GM23338 (cell line): Measurements from ENCODE around the gene ITGA3. TPM values are rescaled to one million over a fixed set of nuclear protein-coding genes. Genes with fewer than 3 reads are reported as not detected.
"Not testable (repeated sequence)": the region's sequence is repeated elsewhere in the genome, so short reads cannot be mapped to it uniquely, and the experiment has no call there.

Experiments
- ATAC-seq: fragments of 200-7000 bp; cut with Tn5 transposase; 3 replicates; pipeline ENCODE4 v1.9.1; 2020
- DNase-seq: peaks from one replicate; pipeline ENCODE4 v3.0.0-alpha.2; 2015; ENCODE audit warnings: low spot score
- H2AFZ ChIP-seq: fragments of 200-600 bp; sonication (generic); 2 replicates; pipeline ENCODE4 v1.8.0; 2016; ENCODE audit warnings: antibody characterized with exemption, mild to moderate bottlenecking, moderate library complexity
- H3F3A ChIP-seq: fragments of 200-600 bp; sonication (generic); replicated peaks from 2 replicates; pipeline ENCODE4 v1.8.0; 2017; ENCODE audit warnings: antibody characterized with exemption, mixed run types, low read depth
- H3K27ac ChIP-seq: fragments of 200-600 bp; sonication (generic); 2 replicates; pipeline ENCODE4 v1.6.1; 2016; ENCODE audit warnings: low read depth
- H3K27me3 ChIP-seq: fragments of 200-600 bp; sonication (generic); 2 replicates; pipeline ENCODE4 v1.8.0; 2016; ENCODE audit warnings: mild to moderate bottlenecking, mixed run types, moderate library complexity; ENCODE audit not compliant: insufficient read depth
- H3K36me3 ChIP-seq: fragments of 200-600 bp; sonication (generic); 2 replicates; pipeline ENCODE4 v1.8.0; 2016; ENCODE audit warnings: mild to moderate bottlenecking; ENCODE audit not compliant: insufficient read depth
- H3K4me1 ChIP-seq: fragments of 200-600 bp; sonication (generic); 2 replicates; pipeline ENCODE4 v1.8.0; 2016; ENCODE audit warnings: mild to moderate bottlenecking, moderate library complexity; ENCODE audit not compliant: insufficient read depth
- H3K4me2 ChIP-seq: fragments of 200-600 bp; sonication (generic); 2 replicates; pipeline ENCODE4 v1.7.1; 2017; ENCODE audit warnings: mixed run types
- H3K4me3 ChIP-seq: fragments of 200-600 bp; sonication (generic); 2 replicates; pipeline ENCODE4 v1.6.1; 2016; ENCODE audit warnings: mixed run types
- H3K79me2 ChIP-seq: fragments of 200-600 bp; sonication (generic); replicated peaks from 2 replicates; pipeline ENCODE4 v1.8.0; 2017; ENCODE audit warnings: mild to moderate bottlenecking; ENCODE audit not compliant: insufficient read depth
- H3K9me2 ChIP-seq: fragments of 200-600 bp; sonication (generic); 2 replicates; pipeline ENCODE4 v1.8.0; 2017; ENCODE audit not compliant: insufficient read depth
- H4K20me1 ChIP-seq: fragments of 200-600 bp; sonication (generic); replicated peaks from 2 replicates; pipeline ENCODE4 v1.8.0; 2017; ENCODE audit warnings: mild to moderate bottlenecking; ENCODE audit not compliant: insufficient read depth
- H3K27ac Mint-ChIP-seq: 2 replicates; pipeline ENCODE4 v1.8.0; 2020; ENCODE audit warnings: inconsistent platforms, mild to moderate bottlenecking, moderate library complexity, mixed read lengths
- H3K27me3 Mint-ChIP-seq: 3 replicates; pipeline ENCODE4 v1.8.0; 2022; ENCODE audit warnings: low read depth, mild to moderate bottlenecking, moderate library complexity, mixed read lengths, inconsistent platforms; ENCODE audit not compliant: insufficient read depth, poor library complexity
- H3K36me3 Mint-ChIP-seq: 3 replicates; pipeline ENCODE4 v1.8.0; 2021; ENCODE audit warnings: low read depth, mild to moderate bottlenecking, inconsistent platforms, moderate library complexity, mixed read lengths
- H3K4me1 Mint-ChIP-seq: 3 replicates; pipeline ENCODE4 v1.8.0; 2020; ENCODE audit warnings: mild to moderate bottlenecking, inconsistent platforms, mixed read lengths
- H3K4me3 Mint-ChIP-seq: 3 replicates; pipeline ENCODE4 v1.8.0; 2021; ENCODE audit warnings: moderate library complexity, mild to moderate bottlenecking, inconsistent platforms, mixed read lengths
- H3K9me3 Mint-ChIP-seq: 3 replicates; pipeline ENCODE4 v1.8.0; 2020; ENCODE audit warnings: moderate library complexity, mild to moderate bottlenecking, inconsistent platforms, mixed read lengths
- CREB1 ChIP-seq: fragments of 250-450 bp; sonication (Bioruptor Pico); IDR thresholded peaks from 2 replicates; pipeline ENCODE4 v1.5.0; 2020; ENCODE audit warnings: low read depth, mild to moderate bottlenecking, moderate library complexity
- CTCF ChIP-seq, 2 experiments: fragments of 200-600 bp in 1 of 2; sonication (generic) in 1 of 2; conservative IDR thresholded peaks; 2 replicates each; pipeline versions ENCODE4 v1.5.1 to v1.6.1; 2016 to 2017; ENCODE audit warnings: antibody characterized with exemption in 2 of 2, low read depth in 2 of 2, mild to moderate bottlenecking in 2 of 2, moderate library complexity in 1 of 2
- ETS1 ChIP-seq: IDR thresholded peaks from 2 replicates; pipeline ENCODE4 v1.6.1; 2016; ENCODE audit warnings: antibody characterized with exemption
- EZH2 ChIP-seq: fragments of 200-600 bp; sonication (generic); IDR thresholded peaks from one replicate; pipeline ENCODE4 v1.8.0; 2017; ENCODE audit warnings: antibody characterized with exemption, mild to moderate bottlenecking, low read depth; ENCODE audit not compliant: unreplicated experiment
- EZH2phosphoT487 ChIP-seq: fragments of 200-600 bp; sonication (generic); IDR thresholded peaks from one replicate; pipeline ENCODE4 v1.8.1; 2018; ENCODE audit warnings: antibody characterized with exemption; ENCODE audit not compliant: unreplicated experiment
- NANOG ChIP-seq: IDR thresholded peaks from 2 replicates; pipeline ENCODE4 v1.6.1; 2016; ENCODE audit warnings: antibody characterized with exemption, borderline replicate concordance
- STAT1 ChIP-seq: IDR thresholded peaks from one replicate; pipeline ENCODE4 v1.6.1; 2016; ENCODE audit warnings: antibody characterized with exemption; ENCODE audit not compliant: unreplicated experiment
- ZNF331 ChIP-seq: fragments of 250-450 bp; sonication (Bioruptor Pico); IDR thresholded peaks from 2 replicates; pipeline ENCODE4 v1.5.0; 2020; ENCODE audit warnings: low read depth, mild to moderate bottlenecking, moderate library complexity
- polyA plus RNA-seq: library from polyadenylated mRNA; unstranded; fragments of >200 nt; fragmentation: Nextera tagmentation; extraction: Ambion mirVana; gene quantifications from 2 replicates; pipeline ENCODE4 v1.2.1, GENCODE V29; 2016
- total RNA-seq: library from RNA; depleted of rRNA; stranded (reverse); fragments of >200 nt; shearing (Covaris generic); gene quantifications from 2 replicates; pipeline ENCODE4 v1.2.3, GENCODE V29; 2014

Gene ITGA3
- total and polyA plus RNA-seq, 2 experiments from 2014 or later: 9.6 to 28.3 TPM

GRCh38 chr17:50060951-50061712 is 5.2 kb downstream of the ITGA3 start:
- ATAC-seq: no peak

GRCh38 chr17:50061713-50062045 is 5.8 kb downstream of the ITGA3 start:
- H3K27ac ChIP-seq, DNase-seq, H3K27ac Mint-ChIP-seq, H2AFZ ChIP-seq, H3K79me2 ChIP-seq, H3K4me3 Mint-ChIP-seq, H3K9me2 ChIP-seq, H3K9me3 Mint-ChIP-seq, H3K36me3 Mint-ChIP-seq, H3F3A ChIP-seq, H3K4me1 ChIP-seq, H3K36me3 ChIP-seq, ATAC-seq, H3K4me2 ChIP-seq, H3K4me3 ChIP-seq, H4K20me1 ChIP-seq: not testable (repeated sequence)
- Mint-ChIP-seq H3K27me3 (peaks cover 37% of the 10 kb centered on the region), H3K4me1 (peaks cover 28% of the 10 kb centered on the region)
- peaks cover 19% of the 10 kb centered on the region for H3K27me3 ChIP-seq

More at GRCh38 chr17:50060951-50061712, 5.2 kb downstream of the ITGA3 start:
- H3K27me3 Mint-ChIP-seq: peaks cover 41% of the 10 kb centered on the region
- H3K9me2 ChIP-seq: no peaks in the 10 kb centered on the region
- no peak overlapping the region for H3K4me3 ChIP-seq
- H3K79me2 ChIP-seq: no peaks in the 10 kb centered on the region
- peaks cover 19% of the 10 kb centered on the region for H3K27me3 ChIP-seq
- H3K36me3 ChIP-seq: no peaks in the 10 kb centered on the region
- no peak overlapping the region for H2AFZ ChIP-seq
- H3F3A ChIP-seq: no peaks in the 10 kb centered on the region; the same call in 1 of the 2 replicates
- no peaks in the 10 kb centered on the region for H4K20me1 ChIP-seq
- TF ChIP-seq CREB1 (CRISPR knock-in tag) (no peak), ZNF331 (no peak), NANOG (no peak), EZH2 (no peak), EZH2phosphoT487 (no peak), STAT1 (no peak), ETS1 (no peak), CTCF (conservative IDR thresholded peaks at IDR 0.05; ENCODE audit: low read depth in 2 of 2) (no peak)
- H3K4me2 ChIP-seq: no peak overlapping the region
- H3K27ac ChIP-seq: no peak overlapping the region
- peaks cover 4% of the 10 kb centered on the region; the same call in 1 of the 3 replicates for H3K36me3 Mint-ChIP-seq
- H3K4me1 Mint-ChIP-seq: peaks cover 28% of the 10 kb centered on the region
- no peak overlapping the region; the same call in 2 of the 3 replicates for H3K4me3 Mint-ChIP-seq
- H3K4me1 ChIP-seq: peaks cover 6% of the 10 kb centered on the region; the same call in 1 of the 2 replicates
- no peaks in the 10 kb centered on the region for H3K9me3 Mint-ChIP-seq
- no peak for DNase-seq
- H3K27ac Mint-ChIP-seq: no peak overlapping the region
